ENCODE measurements around the gene SETD6. TPM values are rescaled to one million over a fixed set of nuclear protein-coding genes. Genes with fewer than 3 reads are reported as not detected.
A peak's percentile ranks its signal among the peaks of the same experiment; 100 is the strongest.

The SETD6 gene
- total and polyA plus RNA-seq, 9 of the 15 experiments (the other 6 are each of a cell fraction or from before 2014, with no cell fraction given), result 9.2 to 40.9 (median 19.8) TPM

- TF ChIP-seq NFYB (IDR thresholded peaks at IDR 0.05; ENCODE audit: extremely low read depth, insufficient read length), result no peak
- no peak for TF ChIP-seq KLF16 (IDR thresholded peaks at IDR 0.05)
- peak; percentile 91 for TF ChIP-seq FIP1L1 (IDR thresholded peaks at IDR 0.05; ENCODE audit: low read depth, low read length, poor library complexity, severe bottlenecking)
- peak; percentile 75; the same call in 1 of the 2 replicates for TF ChIP-seq TOE1 (IDR thresholded peaks at IDR 0.05; ENCODE audit: borderline replicate concordance)
- TF ChIP-seq TOE1 (CRISPR knock-in tag; IDR thresholded peaks at IDR 0.05; ENCODE audit: borderline replicate concordance, low read depth), result 0 out of 2 replicates have a peak, but pooled peaks have one; percentile 73
- TF ChIP-seq E2F1 (CRISPR knock-in tag; IDR thresholded peaks at IDR 0.05), result peak; percentile 75; the same call in 1 of the 2 replicates
- no peak for TF ChIP-seq ZNF354B (CRISPR knock-in tag; IDR thresholded peaks at IDR 0.05)
- TF ChIP-seq SMARCB1 (IDR thresholded peaks at IDR 0.05; ENCODE audit: insufficient read length, low read depth), result no peak
- TF ChIP-seq FOXA3 (CRISPR knock-in tag; conservative IDR thresholded peaks at IDR 0.05 in 1 of 2, IDR thresholded peaks at IDR 0.05 in 1 of 2), result no peak
- TF ChIP-seq ZSCAN29 (IDR thresholded peaks at IDR 0.05), result 0 out of 2 replicates have a peak, but pooled peaks have one; percentile 65
- peak; percentile 81; the same call in 1 of the 2 replicates for TF ChIP-seq SIN3B (IDR thresholded peaks at IDR 0.05; ENCODE audit: low read depth)
- no peak for TF ChIP-seq ZC3H4 (CRISPR knock-in tag; IDR thresholded peaks at IDR 0.05; ENCODE audit: borderline replicate concordance)
- TF ChIP-seq ZNF212 (CRISPR knock-in tag; IDR thresholded peaks at IDR 0.05), result no peak
- TF ChIP-seq, protein P1, sequence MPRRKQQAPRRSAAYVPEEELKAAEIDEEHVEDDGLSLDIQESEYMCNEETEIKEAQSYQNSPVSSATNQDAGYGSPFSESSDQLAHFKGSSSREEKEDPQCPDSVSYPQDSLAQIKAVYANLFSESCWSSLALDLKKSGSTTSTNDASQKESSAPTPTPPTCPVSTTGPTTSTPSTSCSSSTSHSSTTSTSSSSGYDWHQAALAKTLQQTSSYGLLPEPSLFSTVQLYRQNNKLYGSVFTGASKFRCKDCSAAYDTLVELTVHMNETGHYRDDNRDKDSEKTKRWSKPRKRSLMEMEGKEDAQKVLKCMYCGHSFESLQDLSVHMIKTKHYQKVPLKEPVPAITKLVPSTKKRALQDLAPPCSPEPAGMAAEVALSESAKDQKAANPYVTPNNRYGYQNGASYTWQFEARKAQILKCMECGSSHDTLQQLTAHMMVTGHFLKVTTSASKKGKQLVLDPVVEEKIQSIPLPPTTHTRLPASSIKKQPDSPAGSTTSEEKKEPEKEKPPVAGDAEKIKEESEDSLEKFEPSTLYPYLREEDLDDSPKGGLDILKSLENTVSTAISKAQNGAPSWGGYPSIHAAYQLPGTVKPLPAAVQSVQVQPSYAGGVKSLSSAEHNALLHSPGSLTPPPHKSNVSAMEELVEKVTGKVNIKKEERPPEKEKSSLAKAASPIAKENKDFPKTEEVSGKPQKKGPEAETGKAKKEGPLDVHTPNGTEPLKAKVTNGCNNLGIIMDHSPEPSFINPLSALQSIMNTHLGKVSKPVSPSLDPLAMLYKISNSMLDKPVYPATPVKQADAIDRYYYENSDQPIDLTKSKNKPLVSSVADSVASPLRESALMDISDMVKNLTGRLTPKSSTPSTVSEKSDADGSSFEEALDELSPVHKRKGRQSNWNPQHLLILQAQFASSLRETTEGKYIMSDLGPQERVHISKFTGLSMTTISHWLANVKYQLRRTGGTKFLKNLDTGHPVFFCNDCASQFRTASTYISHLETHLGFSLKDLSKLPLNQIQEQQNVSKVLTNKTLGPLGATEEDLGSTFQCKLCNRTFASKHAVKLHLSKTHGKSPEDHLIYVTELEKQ (CRISPR knock-in tag; IDR thresholded peaks at IDR 0.05), result no peak
- TF ChIP-seq XRCC3 (IDR thresholded peaks at IDR 0.05), result no peak
- TF ChIP-seq NR4A1 (CRISPR knock-in tag; IDR thresholded peaks at IDR 0.05), result no peak
- TF ChIP-seq NR4A1 (tag; IDR thresholded peaks at IDR 0.05), result no peak
- TF ChIP-seq, protein P2, sequence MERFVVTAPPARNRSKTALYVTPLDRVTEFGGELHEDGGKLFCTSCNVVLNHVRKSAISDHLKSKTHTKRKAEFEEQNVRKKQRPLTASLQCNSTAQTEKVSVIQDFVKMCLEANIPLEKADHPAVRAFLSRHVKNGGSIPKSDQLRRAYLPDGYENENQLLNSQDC (CRISPR knock-in tag; IDR thresholded peaks at IDR 0.05), result no peak
- TF ChIP-seq ID3 (CRISPR knock-in tag; IDR thresholded peaks at IDR 0.05), result no peak
- TF ChIP-seq ID3 (tag; IDR thresholded peaks at IDR 0.05), result no peak
- TF ChIP-seq, protein P3, sequence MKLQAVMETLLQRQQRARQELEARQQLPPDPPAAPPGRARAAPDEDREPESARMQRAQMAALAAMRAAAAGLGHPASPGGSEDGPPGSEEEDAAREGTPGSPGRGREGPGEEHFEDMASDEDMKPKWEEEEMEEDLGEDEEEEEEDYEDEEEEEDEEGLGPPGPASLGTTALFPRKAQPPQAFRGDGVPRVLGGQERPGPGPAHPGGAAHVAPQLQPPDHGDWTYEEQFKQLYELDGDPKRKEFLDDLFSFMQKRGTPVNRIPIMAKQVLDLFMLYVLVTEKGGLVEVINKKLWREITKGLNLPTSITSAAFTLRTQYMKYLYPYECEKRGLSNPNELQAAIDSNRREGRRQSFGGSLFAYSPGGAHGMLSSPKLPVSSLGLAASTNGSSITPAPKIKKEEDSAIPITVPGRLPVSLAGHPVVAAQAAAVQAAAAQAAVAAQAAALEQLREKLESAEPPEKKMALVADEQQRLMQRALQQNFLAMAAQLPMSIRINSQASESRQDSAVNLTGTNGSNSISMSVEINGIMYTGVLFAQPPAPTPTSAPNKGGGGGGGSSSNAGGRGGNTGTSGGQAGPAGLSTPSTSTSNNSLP (IDR thresholded peaks at IDR 0.05; ENCODE audit: borderline replicate concordance, low read depth, low read length), result no peak
Measured at GRCh38 chr16:58515125-58515870, at the start of gene SETD6 (continued).
